ENCODE results near the gene SLC6A7.
"Not testable (repeated sequence)": the region's sequence is repeated elsewhere in the genome, so short reads cannot be mapped to it uniquely, and the experiment has no call there.

Gene SLC6A7

DNA sequence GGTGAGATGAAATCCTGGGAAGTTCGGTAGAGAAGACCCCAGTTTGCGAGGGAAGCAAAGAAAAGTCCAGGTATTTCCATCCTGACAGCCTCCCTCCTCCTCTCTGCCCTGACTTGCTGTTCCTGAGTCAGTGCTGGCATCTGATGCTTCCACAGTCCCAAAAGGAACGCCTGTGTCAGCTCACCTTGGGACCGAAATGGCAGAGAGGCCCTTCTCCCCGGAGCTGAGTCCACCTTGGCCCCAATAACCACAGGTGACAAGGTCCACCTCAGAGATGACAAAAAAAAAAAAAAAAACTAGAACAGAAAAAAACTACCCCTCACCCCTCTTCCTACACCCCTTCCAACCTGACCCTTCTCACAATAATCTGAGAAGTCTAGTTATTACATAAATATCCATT is 31.6 kb downstream of the SLC6A7 start:
- Histone ChIP-seq H3K4me3 (no peak overlapping the region), H3K36me3 (no peaks in the 10 kb centered on the region), H3K9ac (no peak overlapping the region), H3K9me3 (no peaks in the 10 kb centered on the region), H3K4me2 (no peak overlapping the region), H3K27ac (no peak overlapping the region), H3K27me3 (no peaks in the 10 kb centered on the region), H3K4me1 (peaks cover 18% of the 10 kb centered on the region), H4K20me1 (no peaks in the 10 kb centered on the region)
- TF ChIP-seq Cebpa-rat (IDR thresholded peaks at IDR 0.05): no peak

DNA sequence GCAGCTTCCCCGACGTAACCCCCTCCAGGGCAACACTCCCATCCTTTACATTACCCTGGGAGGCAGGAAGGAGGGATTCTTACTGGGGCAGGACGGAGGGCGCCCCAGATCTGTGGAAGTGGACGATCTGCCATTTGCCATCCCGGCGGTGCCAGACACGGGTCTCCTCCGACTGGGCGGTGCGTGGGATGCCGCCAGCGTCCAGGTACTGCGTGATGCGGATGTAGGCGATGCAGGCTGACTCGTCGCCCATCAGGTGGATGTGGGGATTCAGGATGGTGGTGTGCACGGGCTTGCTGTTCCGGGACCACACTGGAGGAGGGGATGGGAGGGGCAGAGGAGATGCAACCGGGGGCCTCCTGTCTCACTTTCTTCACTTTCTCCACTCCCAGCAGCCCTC is 33.0 kb downstream of the SLC6A7 start:
- Histone ChIP-seq H3K4me3 (no peak overlapping the region), H4K20me1 (no peaks in the 10 kb centered on the region), H3K9me3 (no peaks in the 10 kb centered on the region), H3K4me2 (no peak overlapping the region), H3K27me3 (no peaks in the 10 kb centered on the region), H3K4me1 (peaks cover 10% of the 10 kb centered on the region), H3K27ac (no peak overlapping the region), H3K9ac (no peak overlapping the region), H3K36me3 (no peaks in the 10 kb centered on the region)
- no peak for TF ChIP-seq Cebpa-rat (IDR thresholded peaks at IDR 0.05)

DNA sequence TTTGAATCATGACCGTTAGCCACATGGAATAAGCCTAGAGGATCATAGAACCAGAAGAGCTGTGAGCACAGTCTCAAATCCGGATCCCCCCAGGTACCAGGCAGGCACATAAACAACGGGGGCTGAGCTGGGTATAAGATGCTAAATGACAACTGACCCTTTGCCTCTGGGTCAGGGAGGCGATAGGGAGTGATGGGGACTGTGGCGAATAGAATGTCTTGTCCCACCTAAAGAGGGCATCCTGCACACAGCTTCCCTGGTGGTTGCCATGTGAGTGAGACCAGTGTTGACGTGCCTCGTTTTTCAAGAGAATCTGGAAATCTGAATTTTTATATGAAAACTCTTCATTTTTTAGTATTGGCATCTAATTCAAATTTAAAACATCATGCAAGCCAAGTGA is 33.6 kb downstream of the SLC6A7 start:
- Histone ChIP-seq H3K27ac (no peak overlapping the region), H3K4me1 (peaks cover 10% of the 10 kb centered on the region)
- no peak for TF ChIP-seq Cebpa-rat (IDR thresholded peaks at IDR 0.05)

DNA sequence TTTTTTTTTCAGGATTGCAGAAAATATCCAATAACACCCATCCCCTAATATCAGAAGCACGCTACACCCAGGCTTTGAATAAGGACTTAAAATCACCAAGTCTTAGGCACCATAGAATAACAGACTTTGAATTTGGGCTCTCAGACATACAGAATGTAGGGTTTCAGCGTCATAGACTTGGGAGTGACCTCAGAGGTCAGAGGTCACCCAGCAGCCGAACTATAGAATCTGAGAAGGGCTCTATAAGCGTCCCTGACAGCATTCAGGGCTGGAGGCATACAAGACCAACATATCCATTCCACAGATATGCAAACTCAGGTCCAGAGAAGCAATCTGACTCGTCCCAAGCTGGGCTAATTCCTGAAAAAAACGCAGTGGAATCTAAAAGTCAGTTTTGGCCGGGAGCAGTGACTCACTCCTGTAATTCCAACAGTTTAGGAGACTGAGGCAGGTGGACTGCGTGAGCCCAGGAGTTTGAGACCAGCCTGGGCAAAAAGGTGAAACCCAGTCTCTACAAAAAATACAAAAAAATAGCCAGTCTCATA is 34.7 kb downstream of the SLC6A7 start:
- no peak for TF ChIP-seq Cebpa-rat (IDR thresholded peaks at IDR 0.05)
- H3K9ac ChIP-seq: no peak overlapping the region

More for the DNA sequence above, 33.6 kb downstream of the SLC6A7 start:
- H3K9me3 ChIP-seq: no peaks in the 10 kb centered on the region
- H3K9ac ChIP-seq: no peak overlapping the region
- H4K20me1 ChIP-seq: no peaks in the 10 kb centered on the region
- no peak overlapping the region for H3K4me2 ChIP-seq
- H3K36me3 ChIP-seq: no peaks in the 10 kb centered on the region
- no peak overlapping the region for H3K4me3 ChIP-seq
- H3K27me3 ChIP-seq: no peaks in the 10 kb centered on the region

DNA sequence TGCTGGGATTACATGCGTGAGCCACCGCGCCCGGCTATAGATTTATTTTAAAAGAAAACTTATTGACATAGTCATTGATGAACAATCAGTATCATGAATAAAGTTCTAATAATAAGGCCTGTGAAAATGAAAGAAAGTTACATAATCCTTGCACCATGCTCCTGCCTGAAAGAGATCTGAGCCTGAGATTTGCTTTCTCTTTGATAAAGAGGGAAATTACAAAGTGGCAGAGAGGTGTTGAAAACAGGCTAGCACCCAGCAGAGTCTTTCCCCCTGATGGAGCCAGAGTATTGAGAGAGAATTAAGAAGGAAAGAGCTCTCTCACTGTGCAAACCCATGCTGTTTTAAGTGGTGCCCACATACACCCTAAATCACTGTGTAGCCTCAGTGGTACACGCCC is 37.2 kb downstream of the SLC6A7 start:
- no peak overlapping the region for H3K4me3 ChIP-seq
- TF ChIP-seq Cebpa-rat (IDR thresholded peaks at IDR 0.05): no peak
- no peaks in the 10 kb centered on the region for H4K20me1 ChIP-seq
- no peak overlapping the region for H3K4me2 ChIP-seq
- no peaks in the 10 kb centered on the region for H3K36me3 ChIP-seq
- H3K9ac ChIP-seq: no peak overlapping the region
- no peaks in the 10 kb centered on the region for H3K4me1 ChIP-seq
- H3K27me3 ChIP-seq: no peaks in the 10 kb centered on the region
- H3K27ac ChIP-seq: no peak overlapping the region
- no peaks in the 10 kb centered on the region for H3K9me3 ChIP-seq

More for the DNA sequence above, 34.7 kb downstream of the SLC6A7 start:
- Histone ChIP-seq H3K4me3 (no peak overlapping the region), H3K27me3 (no peaks in the 10 kb centered on the region), H3K27ac (no peak overlapping the region), H3K4me2 (no peak overlapping the region), H3K36me3 (no peaks in the 10 kb centered on the region), H3K4me1 (peaks cover 10% of the 10 kb centered on the region), H3K9me3 (no peaks in the 10 kb centered on the region), H4K20me1 (no peaks in the 10 kb centered on the region)

DNA sequence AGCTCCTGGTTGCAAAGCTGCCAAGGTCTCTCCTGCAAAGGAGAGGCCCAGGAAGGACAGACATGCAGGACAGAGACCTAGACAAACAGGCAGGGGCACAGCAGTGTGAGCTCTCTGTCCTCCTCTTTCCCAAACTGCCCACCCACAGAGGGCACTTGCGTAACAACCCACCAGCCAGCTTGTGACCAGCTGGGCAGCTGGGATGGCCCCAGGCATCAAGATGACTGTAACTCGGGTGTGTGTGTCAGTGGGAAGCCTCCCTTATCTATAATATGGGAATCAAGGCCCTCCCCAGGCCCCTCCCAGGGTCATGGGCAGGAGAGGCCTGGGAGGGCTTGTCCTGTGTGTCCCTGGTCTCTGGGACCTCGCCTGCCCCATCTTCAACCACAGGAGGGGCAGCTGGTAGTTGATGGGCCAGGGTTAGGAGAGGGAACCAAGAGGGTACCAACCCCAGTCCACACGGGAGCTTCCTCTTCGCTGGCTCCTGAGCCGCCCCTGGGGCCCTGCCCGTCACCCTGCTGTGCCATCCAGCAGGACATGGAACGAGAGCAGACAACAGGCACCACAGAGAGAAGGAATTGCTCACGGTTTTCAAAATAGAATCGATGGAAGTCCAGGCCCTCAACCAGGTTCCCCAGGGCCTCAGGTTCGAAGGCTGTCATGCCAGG is 37.9 kb downstream of the SLC6A7 start:
- no peak for TF ChIP-seq Cebpa-rat (IDR thresholded peaks at IDR 0.05)
- Histone ChIP-seq H3K27ac (no peak overlapping the region), H3K27me3 (no peaks in the 10 kb centered on the region), H4K20me1 (no peaks in the 10 kb centered on the region), H3K4me3 (no peak overlapping the region), H3K4me1 (no peaks in the 10 kb centered on the region), H3K9ac (peak overlapping the region; percentile 19; the same call in 1 of the 2 replicates), H3K36me3 (no peaks in the 10 kb centered on the region), H3K9me3 (no peaks in the 10 kb centered on the region), H3K4me2 (no peak overlapping the region)

DNA sequence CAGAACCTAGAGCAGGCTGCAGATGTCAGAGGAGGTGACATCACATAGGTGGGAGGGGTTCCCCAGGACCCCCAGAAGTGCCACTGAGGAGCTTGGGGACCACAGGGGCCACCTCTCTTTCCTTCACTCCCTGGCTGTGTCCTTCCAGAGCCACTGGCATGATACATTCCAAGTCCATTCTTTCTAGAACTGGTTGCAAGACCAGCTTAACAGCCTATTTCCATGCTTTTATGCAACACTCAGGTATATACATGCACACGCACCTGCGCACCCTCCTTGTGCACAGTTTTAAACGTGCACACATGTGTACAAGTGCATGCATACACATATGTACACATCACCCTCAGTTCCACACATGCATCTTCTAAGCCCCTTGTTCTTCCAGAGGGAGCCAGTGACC is 39.7 kb downstream of the SLC6A7 start:
- Histone ChIP-seq H4K20me1 (no peaks in the 10 kb centered on the region), H3K36me3 (no peaks in the 10 kb centered on the region), H3K4me1 (peaks cover 3% of the 10 kb centered on the region), H3K9me3 (no peaks in the 10 kb centered on the region), H3K27me3 (no peaks in the 10 kb centered on the region), H3K4me3 (no peak overlapping the region), H3K9ac (no peak overlapping the region), H3K4me2 (no peak overlapping the region), H3K27ac (no peak overlapping the region)
- TF ChIP-seq Cebpa-rat (IDR thresholded peaks at IDR 0.05): no peak

DNA sequence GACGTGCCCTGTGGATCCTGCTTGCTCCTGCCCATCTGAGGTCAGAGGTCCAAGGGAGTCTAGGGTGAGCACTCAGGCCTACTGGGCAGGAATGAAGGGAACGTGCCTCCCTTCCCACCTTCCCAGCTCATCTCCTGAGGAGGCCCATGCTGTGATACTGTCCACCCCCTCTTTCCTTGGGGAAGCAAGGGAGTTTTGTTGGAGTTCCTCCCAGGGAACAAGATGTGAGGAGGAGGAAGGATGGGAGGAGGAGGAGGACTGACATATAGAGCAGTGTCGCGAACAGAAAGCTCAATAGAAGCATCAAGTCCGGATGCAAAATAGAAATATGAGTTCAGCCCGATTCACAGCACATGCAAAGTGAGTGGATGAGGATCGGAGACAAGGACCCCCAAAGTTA is 41.0 kb downstream of the SLC6A7 start:
- TF ChIP-seq Cebpa-rat (IDR thresholded peaks at IDR 0.05): no peak
- Histone ChIP-seq H3K27me3 (no peaks in the 10 kb centered on the region), H3K4me3 (no peak overlapping the region), H4K20me1 (no peaks in the 10 kb centered on the region), H3K36me3 (no peaks in the 10 kb centered on the region), H3K27ac (no peak overlapping the region), H3K4me1 (peaks cover 16% of the 10 kb centered on the region), H3K9me3 (no peaks in the 10 kb centered on the region), H3K9ac (no peak overlapping the region), H3K4me2 (no peak overlapping the region)

DNA sequence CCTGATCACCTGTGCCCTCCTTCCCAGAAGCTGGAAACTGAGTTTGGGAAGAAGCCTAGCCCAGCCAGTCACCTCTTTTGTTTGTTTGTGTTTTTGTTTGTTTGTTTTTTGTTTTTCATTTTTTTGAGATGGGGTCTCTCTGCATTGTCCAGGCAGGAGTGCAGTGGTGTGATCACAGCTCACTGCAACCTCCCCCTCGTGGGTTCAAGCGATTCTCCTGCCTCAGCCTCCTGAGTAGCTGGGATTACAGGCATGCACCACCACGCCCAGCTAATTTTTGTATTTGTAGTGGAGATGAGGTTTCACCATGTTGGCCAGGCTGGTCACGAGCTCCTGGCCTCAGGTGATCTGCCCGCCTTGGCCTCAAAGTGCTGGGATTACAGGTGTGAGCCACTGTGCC is 43.8 kb downstream of the SLC6A7 start:
- H4K20me1 ChIP-seq, H3K27me3 ChIP-seq, H3K27ac ChIP-seq, H3K36me3 ChIP-seq, H3K9me3 ChIP-seq, H3K4me3 ChIP-seq, H3K4me2 ChIP-seq, H3K9ac ChIP-seq: not testable (repeated sequence)
- H3K4me1 ChIP-seq: peaks cover 17% of the 10 kb centered on the region

DNA sequence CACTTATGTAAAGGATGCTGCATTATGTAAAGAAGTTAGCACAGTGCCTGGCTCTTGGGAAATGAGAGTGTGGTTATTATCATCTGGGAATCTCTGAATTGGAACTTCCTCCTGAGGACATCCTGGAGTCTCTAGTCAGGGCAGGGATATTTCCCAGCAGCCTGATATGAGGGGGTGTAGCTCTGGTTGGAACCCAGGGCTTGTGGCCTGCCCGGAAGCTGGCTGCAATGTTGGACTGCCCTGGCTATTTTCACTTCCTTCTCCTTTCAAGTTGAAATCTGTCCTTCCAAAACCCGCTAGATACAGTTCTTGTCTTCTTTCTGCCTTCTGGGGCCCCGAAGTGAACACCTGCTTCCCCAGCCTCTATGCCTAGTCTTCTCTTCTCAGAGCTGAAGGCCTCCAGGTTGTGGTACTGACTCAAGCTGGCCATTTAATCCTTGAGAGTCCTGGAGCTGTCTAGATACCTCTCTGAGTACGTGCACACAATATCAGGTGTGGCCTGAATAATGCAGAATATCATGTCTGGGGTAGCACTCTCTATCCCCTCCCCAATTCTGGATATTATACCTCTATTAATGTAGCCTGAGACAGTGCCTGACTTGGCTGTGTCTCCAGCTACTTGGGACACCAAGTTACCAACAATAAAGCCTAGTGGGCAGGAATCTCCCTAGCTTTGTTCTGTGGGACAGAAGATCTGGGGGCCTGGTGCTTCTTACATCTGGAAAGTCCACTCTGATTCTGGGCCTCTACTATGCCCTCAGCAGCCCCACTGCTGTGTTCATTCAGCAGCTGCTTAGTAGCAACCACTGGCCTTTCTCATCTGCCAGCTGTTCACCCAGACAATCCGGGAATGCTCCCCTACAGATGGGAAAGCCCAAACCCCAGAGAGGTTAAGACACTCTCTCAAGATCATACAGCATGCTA is 45.0 kb downstream of the SLC6A7 start:
- Histone ChIP-seq H3K27me3 (no peaks in the 10 kb centered on the region), H3K9ac (no peak overlapping the region), H3K27ac (no peak overlapping the region), H4K20me1 (no peaks in the 10 kb centered on the region), H3K9me3 (no peaks in the 10 kb centered on the region), H3K4me3 (no peak overlapping the region), H3K36me3 (no peaks in the 10 kb centered on the region), H3K4me1 (peaks cover 17% of the 10 kb centered on the region), H3K4me2 (peak overlapping the region; percentile 52)
- TF ChIP-seq Cebpa-rat (IDR thresholded peaks at IDR 0.05): no peak

All from BLaER1 (cell line).